RPMI7951 (cell line): ENCODE data around the gene NME3. TPM values are rescaled to one million over a fixed set of nuclear protein-coding genes. Genes with fewer than 3 reads are reported as not detected.
A peak's percentile ranks its signal among the peaks of the same experiment; 100 is the strongest.

ENCODE experiments used
- DNase-seq: peaks from one replicate; pipeline ENCODE4 v3.0.0-alpha.2; 2012; ENCODE audit warnings: low read depth
- total RNA-seq: library from RNA; depleted of rRNA; stranded (reverse); fragments of >200 nt; shearing (Covaris generic); gene quantifications from 2 replicates; pipeline ENCODE4 v1.2.3, GENCODE V29; 2014

The NME3 gene
- total RNA-seq, 1 experiment from 2014 or later, result 50.2 TPM

DNA sequence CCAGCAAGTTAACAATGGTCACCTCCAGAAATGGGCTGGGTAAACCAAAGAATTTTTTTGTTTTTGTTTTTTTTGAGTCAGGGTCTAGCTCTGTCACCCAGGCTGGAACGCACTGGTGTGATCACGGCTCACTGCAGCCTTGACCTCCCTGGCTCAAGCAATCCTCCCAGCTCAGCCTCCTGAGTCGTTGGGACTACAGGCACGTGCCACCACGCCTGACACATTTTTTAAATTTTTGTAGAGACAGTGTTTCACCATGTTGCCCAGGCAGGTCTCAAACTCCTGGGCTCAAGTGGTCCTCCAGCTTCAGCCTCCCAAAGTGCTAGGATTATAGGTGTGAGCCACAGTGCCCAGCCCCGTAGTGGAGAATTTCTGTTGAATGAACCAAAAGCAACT is 9.3 kb upstream of the NME3 start:
- DNase-seq, result no peak

DNA sequence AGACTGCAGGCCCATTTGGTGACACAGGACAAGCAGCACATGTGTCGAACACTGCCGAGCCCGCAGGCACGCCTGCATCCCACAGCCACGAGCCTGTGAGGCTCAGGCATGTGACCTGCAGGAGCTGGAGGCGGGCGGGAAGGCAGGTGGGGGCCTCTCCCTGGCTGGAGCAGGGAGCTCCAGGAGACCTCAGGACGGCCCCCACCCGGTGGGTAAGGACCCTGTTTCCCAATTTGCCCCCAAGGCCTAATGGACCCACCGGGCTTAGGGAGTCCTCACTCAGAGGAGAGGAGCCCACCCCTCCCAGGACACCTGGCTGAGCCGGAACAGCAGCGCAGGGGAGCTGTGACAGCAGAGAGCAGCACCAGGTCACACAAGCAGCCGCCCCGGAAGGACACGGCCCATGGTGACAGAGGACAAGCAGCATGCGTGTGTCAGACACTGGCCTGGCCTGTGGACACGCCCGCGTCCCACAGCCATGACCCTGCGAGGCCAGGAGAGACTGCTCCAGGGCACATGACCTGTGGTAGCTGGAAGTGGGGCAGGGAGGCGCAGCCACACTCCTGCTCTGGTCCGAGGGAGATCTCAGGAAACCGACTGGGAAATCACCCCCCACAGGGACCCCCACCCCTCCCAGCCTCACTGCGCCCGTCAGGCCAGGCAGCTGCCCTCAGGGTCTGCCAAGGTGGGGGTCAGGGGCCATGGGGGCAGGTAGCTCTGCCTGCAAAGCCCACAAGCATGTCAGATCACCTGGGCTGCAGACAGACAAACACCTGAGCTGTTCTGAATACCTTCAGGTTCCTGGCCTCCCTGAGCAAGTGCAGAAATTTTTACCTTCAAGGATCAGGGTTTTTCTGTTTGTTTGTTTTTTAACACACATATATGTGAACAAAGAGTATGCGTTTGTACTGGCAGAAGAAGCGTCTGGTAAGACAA is 8.7 kb upstream of the NME3 start:
- DNase-seq, result no peak

DNA sequence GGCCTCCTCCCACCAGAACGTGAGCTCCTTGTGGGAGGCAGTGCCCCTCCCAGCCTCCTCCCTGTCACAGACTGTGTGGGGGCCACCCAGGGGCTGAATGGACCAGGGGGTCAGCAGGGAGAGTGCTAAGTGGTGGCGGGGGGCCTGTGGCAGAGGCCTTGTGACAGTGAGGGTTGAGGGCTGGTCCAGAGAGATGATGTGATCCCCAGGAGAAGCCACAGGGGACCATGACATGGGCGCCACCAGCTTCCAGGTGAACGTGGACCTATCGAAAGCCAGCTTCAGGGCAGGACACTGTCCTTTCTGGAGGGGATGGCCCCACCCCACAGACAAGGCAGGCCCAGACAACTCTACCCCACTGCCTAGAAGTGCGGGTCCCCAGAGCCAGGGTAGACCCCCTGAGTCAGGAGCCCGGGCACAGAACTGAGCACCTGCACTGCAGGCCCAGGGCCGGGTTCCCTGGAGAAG is 7.9 kb upstream of the NME3 start:
- DNase-seq, result no peak

DNA sequence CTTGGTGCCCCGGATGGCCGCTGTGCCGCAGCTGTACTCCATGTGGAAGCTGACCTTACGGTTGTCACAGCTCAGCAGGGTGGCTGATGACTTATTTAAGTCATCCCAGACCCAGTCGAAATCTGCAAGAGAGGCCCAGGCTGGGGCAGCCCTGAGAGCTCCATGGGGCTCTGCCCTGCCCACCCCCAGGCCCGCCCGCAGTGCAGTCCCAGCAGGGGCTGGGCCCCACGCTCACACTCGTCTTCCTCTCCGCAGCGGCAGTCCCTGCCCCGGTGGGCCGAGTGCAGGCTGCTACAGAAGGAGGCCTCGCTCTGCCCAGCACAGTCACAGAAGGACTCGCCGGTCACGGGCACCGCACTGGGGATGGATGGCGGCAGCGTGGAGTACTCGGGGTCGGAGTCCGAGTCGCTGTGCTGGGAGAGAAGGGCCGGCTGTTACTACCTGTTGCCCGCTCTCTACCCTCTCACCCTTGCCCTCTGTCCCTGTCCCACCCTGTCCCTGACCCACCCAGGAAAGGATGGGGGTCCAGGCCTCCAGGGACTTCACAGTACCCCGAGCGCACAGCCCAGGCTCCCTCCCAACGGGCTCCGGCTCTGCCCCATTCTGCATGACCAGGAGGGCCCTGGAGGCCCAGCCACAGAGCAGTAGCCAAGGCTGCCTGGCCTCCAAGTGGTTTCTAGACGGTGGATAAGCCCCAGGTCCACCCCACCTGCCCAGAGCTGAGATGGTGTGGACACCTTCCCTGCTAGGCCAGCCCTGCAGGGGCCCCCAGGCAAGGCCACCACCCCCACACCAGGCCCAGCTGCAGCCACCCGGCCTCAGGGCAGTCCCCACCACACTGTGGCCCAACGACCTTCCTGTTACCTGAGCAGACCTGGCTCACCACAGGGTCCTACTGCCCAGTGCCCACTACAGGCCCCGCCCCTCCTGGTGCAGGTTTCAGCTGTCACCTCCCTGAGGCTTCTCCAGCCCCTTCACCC is 7.1 kb upstream of the NME3 start:
- no peak for DNase-seq

DNA sequence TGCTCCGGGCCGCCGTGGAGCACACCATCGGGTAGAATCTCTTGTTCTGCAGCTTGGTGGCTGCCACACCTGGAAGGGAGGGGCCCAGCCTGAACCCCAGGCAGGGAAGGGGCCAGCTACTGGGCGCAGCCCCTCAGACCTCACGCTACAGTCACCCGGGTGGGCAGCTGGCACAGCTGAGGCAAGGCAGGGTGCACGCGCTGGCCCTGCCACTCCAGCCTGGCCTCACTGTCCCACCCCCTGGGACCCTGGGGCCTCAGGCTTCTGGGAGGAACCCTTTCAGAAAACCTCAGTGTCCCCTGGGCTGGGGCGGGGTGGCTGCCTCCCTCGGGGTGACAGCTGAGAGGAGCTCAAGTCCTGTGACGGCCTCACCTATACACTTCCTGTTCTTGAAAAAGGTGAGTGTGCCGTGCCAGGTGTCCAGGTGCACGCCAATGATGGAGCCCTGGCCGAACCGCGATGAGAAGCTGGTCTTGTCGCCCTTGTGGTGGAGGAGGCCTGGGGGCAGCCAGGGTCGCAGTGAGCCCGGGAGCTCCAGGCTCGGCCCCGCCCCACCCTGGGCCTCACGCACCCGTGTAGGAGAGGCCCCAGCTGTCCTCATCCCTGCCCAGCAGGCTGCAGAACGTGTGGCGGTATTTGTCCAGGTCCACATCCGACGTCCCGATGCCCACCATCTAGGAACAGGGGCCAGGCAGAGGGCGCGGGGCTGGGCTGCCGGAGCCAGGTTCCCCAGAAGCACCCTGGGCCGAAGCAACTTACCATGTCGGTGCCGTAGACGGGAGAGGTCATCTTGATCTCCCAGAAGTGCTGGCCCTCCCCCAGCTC is 6.2 kb upstream of the NME3 start:
- no peak for DNase-seq

DNA sequence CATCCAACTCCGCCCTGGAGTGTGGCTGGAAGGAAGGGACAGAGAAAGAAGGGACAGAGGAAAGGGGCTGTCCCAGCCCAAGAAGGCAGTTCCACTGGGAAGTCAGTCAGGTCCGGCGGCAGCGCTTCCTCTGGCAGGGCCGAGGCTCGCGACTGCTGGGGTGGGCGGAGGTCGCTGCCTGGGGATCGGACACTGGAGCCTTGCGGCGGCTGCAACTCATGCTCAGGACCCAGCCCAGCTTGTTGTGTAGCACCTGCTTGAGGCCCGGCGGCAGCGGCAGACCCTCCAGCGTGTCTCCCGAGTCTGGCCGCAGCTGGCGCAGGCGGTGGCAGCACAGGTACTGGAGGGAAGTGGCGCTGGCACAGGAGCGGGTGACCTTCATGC is 5.6 kb upstream of the NME3 start:
- DNase-seq, result no peak

DNA sequence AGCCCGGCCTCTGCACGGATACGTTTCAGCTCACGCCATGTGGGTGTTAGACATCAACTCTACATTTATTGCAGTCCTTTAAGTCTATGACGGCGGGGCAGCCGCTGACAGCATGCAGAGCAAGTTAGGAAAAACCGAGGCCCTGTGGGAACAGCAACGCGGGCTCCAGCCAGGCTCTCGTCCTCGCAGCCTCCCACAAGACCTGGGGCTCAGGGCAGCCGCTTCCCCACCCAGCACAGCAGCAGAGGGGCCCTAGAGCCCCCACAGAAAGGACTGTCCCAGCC is 5.3 kb upstream of the NME3 start:
- DNase-seq, result no peak

DNA sequence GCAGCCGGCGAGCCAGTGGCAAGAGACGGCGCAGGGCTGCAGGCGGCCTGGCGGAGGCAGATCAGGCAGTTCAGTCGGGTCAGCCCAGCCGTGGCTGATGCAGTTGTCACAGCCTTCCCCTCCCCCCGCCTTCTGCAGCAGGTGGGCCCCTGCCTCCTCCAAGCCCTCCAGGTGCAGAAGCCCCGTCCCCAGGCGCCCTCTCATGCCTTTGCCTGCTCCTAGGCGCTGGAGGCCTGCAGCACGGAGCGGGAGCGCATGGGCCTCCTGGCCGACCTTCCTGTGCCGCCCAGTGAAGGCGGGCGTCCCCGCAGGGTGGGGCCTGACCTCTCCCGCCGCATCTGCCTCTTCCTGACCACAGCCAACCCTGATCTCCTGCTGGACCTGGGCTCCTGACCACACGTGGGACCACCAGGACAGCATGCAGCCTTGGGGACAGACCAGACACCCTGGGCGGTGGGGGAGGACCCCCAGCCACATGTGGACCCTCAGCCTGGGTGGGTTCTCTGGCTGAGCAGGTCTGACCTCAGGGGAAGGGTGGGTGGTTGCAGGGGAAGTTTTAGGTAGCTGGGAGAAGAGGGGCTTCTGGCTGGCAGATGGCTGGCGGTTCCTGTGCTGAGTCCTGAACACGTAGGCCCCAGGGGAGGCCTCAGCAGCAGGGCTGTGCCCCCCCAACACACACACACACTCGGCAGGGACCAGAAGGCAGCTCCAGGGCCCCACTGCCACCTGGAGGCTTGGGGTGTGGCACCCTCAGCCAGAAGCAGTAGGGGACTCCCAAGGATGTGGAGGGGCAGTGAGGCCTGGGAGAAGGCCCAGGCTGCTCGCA is 4.7 kb upstream of the NME3 start:
- no peak for DNase-seq

DNA sequence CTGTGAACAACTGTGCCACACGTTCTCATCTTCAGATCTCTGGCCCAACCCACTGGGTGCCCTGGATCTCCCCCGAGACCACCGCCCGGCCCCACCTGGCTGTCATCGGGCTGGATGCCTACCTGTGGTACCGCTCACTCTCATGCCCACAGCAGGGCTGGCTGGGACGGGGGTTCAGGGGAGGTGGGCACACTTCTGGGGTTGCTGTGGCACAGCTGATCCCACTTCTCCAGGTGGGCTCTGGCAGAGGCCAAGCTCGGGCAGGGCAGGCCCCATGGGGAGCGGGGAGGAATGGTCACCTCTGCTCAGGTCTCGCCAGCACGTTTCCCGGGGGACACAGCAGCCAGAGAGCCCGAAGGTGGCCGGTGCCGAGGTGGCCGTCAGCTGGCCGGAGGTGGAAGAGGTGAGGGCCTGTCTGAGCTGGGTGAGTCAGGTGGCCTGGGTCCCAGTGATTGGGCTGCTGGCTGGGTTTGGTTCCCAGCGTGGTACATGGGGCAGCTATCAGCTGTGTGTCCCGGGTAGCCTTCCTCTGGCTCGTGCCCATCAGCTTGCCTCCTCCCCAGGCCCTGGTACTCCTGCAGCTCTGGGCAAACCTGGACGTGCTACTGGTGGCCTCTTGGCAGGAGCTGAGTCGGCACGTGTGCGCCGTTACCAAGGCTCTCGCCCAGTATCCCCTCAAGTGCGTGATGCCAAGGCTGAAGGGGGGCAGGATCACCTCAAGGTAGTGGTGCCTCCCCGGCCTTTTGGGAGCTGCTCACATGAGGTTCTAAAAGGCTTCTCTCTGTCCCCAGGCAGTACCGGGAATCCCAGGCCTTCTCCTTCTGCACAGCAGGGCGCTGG is 3.9 kb upstream of the NME3 start:
- no peak for DNase-seq

DNA sequence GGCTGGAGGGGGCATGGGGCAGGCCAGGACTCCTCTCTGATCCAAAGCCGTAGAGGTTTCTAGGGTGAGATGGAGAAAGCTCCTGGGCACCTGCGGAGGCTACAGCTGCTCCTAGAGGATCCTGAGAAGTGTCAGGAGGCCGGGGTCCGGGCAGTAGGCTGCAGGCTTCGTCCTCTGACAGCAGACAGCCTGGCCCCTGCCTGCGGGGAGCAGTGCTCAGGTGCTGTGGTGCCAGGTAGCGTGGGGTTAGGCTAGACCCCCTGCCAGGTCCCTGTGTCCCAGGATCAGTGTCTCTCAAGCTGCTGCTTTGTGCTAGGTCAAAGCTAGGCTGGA is 3.1 kb upstream of the NME3 start:
- DNase-seq, result no peak

DNA sequence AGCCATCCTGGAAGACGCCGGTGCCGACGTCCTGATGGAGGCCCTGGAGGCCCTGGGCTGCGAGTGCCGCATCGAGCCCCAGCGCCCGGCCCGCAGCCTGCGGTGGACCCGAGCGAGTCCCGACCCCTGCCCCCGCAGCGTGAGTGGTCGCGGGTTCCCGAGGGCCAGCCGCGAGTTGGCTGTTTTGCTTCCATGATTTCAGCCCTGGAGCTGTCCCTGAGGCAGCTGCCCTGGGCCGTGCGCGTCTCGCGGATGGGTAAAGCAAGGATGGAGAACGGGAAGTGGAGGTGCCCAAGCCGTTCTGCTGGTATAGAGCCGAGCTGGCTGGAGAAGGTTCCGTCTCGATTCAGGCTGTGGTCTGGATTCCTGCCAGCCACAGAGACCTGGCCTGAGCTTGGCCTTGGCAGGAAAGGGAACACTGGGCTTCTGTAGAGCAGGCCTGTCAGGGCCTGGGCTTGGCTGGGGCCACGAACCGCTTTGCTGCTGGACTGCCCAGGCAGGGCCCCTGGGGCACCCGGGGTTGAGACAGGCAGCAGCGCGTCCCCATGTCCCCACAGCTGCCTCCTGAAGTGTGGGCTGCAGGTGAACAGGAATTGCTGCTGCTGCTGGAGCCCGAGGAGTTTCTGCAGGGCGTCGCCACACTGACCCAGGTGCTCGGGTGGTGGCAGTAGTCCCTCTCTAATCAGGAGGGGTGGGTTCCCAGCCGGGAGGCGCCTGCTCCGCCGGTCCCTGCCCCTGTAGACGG is 2.5 kb upstream of the NME3 start:
- DNase-seq, result peak; percentile 75

DNA sequence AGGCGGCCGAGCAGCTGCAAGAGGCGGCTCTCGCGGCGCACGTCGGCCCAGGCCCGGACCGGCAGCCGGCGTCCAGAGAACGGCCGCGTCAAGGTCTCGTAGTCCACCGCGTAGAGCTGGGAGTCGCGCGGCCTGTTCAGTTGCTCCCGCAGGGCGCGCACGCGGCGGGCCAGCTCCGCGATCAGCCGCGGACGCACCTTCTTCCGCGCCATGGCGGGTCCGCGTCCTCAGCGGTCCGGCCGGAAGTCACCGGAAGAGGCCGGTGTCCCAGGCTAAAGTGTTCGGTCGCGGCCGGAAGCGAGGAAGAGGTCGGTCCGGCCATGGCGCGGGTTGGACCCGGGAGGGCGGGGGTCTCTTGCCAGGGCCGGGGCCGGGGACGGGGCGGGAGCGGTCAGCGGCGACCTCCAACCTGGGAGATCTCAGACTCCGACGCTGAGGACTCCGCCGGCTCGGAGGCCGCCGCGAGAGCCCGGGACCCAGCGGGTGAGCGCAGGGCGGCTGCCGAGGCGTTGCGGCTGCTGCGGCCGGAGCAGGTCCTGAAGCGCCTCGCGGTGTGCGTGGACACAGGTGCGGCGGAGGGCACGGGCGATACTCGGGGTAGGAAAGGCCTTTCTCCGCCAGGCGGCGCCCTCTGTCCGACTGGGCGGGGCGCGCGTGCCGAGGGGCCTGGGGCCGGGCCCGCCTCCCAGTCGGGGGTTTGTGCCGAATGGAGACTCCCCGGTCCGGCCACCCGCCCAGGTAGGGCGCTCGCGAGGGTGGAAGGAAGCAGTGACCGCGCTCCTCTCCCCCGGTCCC is 1.8 kb upstream of the NME3 start, which contains the start of gene MRPS34:
MRPS34 (minus strand) TSS at position 227 of the 795 bp plus-strand sequence; CDS start at position 212, 15 bp downstream.
- peak; percentile 78 for DNase-seq

DNA sequence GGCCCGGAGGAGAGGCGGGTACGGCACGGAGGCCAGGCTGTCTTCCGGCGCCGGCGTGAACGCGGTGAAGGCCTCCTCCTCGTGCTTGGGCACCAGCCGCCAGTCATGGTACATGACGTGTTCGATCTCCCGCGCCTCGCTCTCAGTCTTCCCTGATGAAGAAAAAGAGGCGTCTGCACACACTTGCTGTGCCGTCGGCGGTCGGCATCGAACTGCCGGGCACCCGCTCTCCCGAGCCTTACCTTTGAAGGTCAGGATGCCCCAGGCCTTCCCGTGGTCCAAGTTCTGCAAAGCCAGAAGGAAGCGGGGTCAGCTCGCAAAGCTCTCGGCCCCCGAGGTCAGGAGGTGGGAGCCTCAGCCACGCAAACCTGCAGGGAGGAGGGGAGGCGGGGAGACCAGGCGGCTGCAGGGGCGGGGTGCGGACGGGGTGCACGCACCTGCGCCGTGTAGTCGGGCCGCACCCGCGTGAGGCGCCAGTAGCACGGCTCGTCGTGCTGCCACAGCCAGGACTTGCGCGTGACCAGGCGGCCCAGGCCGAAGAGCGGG is 1.1 kb upstream of the NME3 start, which contains the start of gene EME2:
EME2 (plus strand) TSS at position 449 of the 546 bp plus-strand sequence. CDS start 418 bp downstream, outside the sequence.
- peak; percentile 28 for DNase-seq

DNA sequence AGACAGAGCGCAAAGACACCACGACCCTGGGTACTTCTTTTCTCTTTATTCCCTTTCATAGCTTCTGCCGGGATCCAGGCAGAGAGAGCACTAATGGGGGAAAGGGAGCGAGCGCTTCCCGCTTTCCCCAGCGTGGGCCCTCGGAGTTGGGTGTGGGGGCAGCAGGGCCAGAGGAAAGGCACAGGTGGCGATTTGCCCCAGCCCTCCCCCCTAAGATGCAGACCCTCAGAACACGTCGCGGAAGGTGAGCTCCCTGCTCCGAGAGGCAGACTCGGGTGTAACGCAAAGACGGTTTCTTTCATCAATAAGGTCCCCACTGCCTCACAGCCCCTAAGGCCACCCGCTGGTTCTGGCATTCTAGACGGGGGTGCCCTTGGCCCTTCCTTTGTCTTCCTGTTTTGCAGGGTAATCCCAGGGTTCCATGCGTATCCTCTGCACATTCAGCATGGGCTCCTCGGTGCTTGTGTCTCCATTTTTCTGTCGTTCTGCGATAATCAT is 570 bp upstream of the NME3 start:
- DNase-seq, result no peak

DNA sequence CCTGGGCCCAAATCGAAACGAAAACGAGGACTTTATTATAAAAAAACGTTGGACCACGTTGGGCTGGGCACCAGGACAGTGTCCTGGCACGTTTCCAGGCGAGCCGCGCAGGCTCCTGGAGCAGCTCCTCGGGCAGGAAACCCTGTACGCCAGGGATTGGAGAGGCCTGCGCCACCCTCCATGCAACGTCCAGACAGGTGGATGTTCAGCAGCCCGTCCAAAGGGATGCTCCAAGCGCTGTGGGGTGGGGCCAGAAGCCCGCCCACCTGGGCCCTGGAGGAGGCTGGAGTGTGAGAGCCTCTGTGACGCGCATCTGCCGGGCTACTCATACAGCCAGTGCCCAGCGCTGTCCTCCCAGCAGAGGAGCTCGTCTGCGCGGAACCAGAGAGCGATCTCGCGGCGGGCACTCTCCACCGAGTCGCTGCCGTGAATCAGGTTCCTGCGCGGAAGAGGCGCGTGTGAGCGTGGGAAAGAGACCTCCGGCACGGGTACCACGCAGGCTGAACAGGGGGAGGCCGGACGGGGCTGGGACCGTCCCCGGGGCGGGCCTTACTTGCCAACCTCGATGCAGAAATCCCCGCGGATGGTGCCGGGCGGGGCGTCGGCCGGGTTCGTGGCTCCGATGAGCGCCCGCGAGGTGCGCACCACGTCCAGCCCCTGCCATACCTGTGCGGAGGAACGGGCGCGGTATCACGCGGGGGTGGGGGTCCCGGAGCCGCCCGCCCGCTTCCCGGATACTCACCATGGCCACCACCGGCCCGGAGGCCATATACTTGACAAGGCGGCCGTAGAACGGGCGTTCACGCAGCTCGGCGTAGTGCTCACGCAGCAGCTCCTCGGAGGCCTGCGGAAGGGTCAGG is 785 bp downstream of the NME3 start:
- DNase-seq, result no peak

DNA sequence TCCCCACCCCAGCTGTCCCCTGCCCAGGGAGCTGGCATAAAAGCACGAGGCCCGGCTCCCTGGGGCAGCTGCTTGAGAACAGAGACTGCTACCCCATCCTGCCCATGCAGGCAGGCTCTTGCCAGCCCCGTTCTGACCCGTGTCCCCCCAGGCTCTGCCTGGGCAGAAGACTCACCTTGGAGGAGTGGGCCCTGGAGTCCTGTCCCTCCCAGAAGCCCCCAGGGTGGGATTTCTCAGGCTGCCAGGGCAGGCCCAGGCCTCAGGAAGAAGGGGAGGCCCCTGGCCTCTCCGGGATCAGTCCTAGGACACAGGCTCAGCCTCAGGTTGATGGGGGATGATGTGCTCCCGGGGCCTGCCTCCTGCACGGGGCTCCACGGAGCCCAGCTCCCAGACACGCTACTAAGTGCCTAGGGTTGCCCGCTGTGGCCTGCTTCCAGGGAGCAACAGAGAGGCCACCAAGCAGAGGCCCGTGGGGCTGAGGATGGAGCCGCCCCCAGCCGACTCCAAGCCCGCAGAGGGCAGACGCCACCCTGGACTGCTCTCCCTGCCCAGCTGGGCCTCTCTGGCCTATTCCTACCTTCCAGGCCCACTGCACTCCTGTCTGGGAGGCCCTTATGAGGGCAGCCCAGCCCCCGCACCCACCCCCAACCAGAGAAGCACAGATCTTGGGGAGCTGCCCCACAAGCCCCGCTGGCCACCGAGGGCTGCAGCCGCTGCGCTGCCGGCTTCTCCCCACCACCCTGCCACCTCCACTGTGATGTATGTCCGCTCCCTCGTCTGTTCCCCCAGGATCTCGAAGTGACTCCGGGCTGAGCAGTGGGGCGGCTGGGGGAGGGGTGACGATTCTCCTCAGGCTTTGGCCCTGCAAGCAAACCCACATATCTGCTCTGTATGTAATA is 1.7 kb downstream of the NME3 start:
- DNase-seq, result no peak
